Activated T-cell treated with anti-CD3 and anti-CD28 coated beads, Interleukin-2, amount 50 U/mL, for 4 hours (primary cell): ENCODE results near the gene CLIC4. TPM values are rescaled to one million over a fixed set of nuclear protein-coding genes. Genes with fewer than 3 reads are reported as not detected.
"Not testable (repeated sequence)": the region's sequence is repeated elsewhere in the genome, so short reads cannot be mapped to it uniquely, and the experiment has no call there.

Experiments used
- ATAC-seq, 2 donors: fragments of 200-7000 bp; cut with Tn5 transposase; one replicate each; pipeline ENCODE4 v1.10.0; 2021
- DNase-seq: peaks from one replicate; pipeline ENCODE4 v3.0.0-alpha.2; 2020
- H3K27me3 Mint-ChIP-seq: one replicate; pipeline ENCODE4 v1.8.0; 2021; ENCODE audit warnings: low read depth, mixed read lengths
- H3K36me3 Mint-ChIP-seq: one replicate; pipeline ENCODE4 v1.8.0; 2022; ENCODE audit warnings: mixed read lengths; ENCODE audit not compliant: insufficient read depth
- H3K4me1 Mint-ChIP-seq: one replicate; pipeline ENCODE4 v1.8.0; 2021; ENCODE audit warnings: low read depth, mixed read lengths
- H3K4me3 Mint-ChIP-seq: one replicate; pipeline ENCODE4 v1.8.0; 2021; ENCODE audit warnings: mild to moderate bottlenecking, moderate library complexity, mixed read lengths
- H3K9me3 Mint-ChIP-seq: one replicate; pipeline ENCODE4 v1.8.0; 2021; ENCODE audit warnings: mixed read lengths
- total RNA-seq, 3 donors: library from RNA; stranded (reverse); gene quantifications; one replicate each; pipeline ENCODE4 v1.2.1, GENCODE V29; 2021

The CLIC4 gene
- total RNA-seq, 3 donors from 2014 or later, result 8.5 to 26.0 (median 12.3) TPM

DNA sequence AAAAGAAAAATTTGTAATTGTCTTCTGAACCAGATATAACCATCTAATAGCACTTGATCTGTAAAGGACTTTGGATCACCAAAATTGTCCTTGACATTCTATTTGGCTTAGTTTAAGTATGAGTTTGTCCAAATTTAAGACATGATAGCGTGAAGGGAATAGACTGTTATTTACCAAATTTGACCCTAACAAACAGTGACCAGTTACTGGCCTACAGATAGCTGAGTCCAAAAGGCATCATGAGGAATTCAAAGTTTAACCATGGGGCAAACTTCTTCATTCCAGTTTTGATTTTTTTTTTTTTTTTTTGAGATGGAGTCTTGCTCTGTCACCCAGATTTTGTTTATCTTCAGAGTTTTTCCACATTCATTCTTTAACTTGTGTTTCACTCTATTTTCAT, 38.5 kb downstream of the CLIC4 start:
- no peak for ATAC-seq
- no peak for DNase-seq
- Mint-ChIP-seq H3K4me1 (no peaks in the 10 kb centered on the region), H3K9me3 (no peaks in the 10 kb centered on the region), H3K27me3 (no peaks in the 10 kb centered on the region), H3K36me3 (no peaks in the 10 kb centered on the region), H3K4me3 (no peak overlapping the region)

DNA sequence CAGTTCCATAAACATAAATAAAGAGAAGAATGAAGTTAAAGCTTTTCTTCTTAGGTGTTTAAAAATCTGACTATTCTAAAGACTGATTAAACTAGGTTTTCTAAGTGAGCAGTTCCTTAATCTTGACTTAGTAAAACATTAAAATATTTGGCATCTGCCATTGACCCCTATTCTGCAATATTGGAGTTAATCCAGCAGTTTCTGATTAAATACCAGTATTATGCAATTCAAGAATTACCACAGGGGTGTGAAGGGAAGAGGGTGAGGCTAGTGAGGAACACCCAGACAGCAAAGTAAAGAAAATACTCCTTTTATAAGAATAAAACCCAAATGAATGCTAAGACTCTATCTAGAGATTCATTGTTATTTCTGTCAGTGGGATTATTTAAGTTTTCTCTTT, 40.9 kb downstream of the CLIC4 start:
- H3K36me3 Mint-ChIP-seq, result no peaks in the 10 kb centered on the region
- DNase-seq (no peak), ATAC-seq (no peak)
- no peak overlapping the region for H3K4me3 Mint-ChIP-seq
- H3K4me1 Mint-ChIP-seq, result no peaks in the 10 kb centered on the region
- H3K9me3 Mint-ChIP-seq, result no peaks in the 10 kb centered on the region
- no peaks in the 10 kb centered on the region for H3K27me3 Mint-ChIP-seq

DNA sequence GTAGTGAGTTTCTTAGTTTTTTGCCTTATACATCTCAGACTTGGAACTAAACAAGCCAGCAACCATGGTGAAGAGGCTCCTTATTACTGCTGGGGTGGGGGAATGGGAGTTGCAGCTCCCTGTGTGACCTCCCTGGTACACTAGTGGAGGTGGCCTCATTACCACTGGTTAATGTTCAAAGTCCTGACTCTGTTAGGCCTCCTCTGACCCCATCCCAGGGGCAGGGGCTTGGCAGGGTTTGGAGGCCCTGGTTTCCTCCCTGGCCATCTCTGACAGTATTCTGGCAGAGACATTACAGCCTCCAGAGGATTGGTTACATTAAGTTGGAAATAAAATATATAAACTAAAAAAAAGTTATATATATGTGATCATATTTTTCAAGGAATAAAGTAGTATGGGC, 45.2 kb downstream of the CLIC4 start:
- H3K36me3 Mint-ChIP-seq, result no peaks in the 10 kb centered on the region
- no peak for ATAC-seq
- no peak for DNase-seq
- no peaks in the 10 kb centered on the region for H3K9me3 Mint-ChIP-seq
- H3K27me3 Mint-ChIP-seq, result no peaks in the 10 kb centered on the region
- H3K4me3 Mint-ChIP-seq, result no peak overlapping the region
- H3K4me1 Mint-ChIP-seq, result no peaks in the 10 kb centered on the region

DNA sequence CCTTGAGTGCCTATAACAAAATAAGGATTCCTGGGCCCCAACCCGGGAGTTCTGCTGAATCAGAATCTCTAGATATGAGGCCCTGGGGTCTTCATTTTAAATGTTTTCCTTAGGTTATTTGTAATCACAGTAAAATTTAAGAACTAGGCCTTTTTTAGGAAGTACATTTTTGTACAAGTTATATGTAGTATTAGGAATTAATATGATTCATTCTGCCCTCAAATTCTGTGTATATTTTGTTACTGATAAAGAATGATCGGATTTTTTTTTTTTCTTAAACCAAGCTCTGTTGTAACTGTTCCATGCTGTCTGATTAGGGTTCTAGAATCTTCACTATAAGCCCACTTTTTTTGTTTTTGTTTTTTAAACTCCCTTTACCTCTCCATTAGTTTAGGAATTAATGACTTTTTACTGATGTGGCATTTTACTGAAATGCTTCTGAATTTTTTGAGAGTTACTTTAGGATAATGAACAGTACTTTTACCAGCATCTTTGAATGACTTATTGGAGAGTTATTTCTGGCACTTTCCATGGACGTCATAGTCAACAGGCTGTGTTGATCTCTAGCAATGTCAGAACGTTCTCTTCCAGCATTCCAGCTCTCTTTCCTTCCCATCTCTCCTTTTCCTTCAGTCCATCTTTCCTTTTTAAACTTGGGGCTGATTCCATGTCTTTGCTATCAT, 48.3 kb downstream of the CLIC4 start:
- Mint-ChIP-seq H3K27me3 (no peaks in the 10 kb centered on the region), H3K36me3 (peaks cover 3% of the 10 kb centered on the region), H3K4me3 (no peak overlapping the region), H3K4me1 (no peaks in the 10 kb centered on the region), H3K9me3 (peaks cover 3% of the 10 kb centered on the region)
- DNase-seq, result no peak
- ATAC-seq, result no peak

DNA sequence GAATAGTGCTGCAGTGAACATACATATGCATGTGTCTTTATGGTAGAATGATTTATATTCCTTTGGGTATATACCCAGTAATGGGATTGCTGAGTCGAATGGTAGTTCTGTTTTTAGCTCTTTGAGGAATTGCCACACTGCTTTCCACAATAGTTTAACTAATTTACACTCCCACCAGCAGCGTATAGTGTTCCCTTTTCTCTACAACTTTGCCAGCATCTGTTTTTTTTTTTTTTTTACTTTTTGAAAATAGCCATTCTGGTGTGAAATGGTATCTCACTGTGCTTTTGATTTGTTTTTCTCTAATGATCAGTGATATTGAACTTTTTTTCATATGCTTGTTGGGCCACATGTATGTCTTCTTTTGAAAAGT, 48.9 kb downstream of the CLIC4 start:
- not testable (repeated sequence) for H3K9me3 Mint-ChIP-seq, H3K27me3 Mint-ChIP-seq, ATAC-seq

DNA sequence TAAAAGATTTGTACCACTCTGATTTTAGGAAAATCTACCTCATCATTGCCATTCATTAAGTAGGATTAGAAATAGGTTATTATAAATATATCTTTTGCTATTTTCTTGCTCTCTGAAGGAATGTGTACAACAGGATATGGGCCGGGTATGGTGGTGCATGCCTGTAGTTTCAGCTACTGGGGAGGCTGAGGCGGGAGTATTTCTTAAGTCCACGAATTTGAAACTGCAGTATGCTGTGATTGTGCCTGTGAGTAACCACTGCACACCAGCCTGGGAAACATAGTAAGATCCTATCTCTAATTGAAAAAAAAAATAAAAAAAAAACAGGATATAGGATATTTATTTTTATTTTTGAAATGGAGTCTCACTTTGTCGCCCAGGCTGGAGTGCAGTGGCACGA, 50.0 kb downstream of the CLIC4 start:
- H3K9me3 Mint-ChIP-seq, result peaks cover 3% of the 10 kb centered on the region
- H3K4me1 Mint-ChIP-seq, result no peaks in the 10 kb centered on the region
- DNase-seq, result no peak
- ATAC-seq, result no peak
- no peak overlapping the region for H3K4me3 Mint-ChIP-seq
- no peaks in the 10 kb centered on the region for H3K27me3 Mint-ChIP-seq
- H3K36me3 Mint-ChIP-seq, result peaks cover 3% of the 10 kb centered on the region

More for the DNA sequence above, 48.9 kb downstream of the CLIC4 start:
- DNase-seq, H3K4me3 Mint-ChIP-seq, H3K36me3 Mint-ChIP-seq, H3K4me1 Mint-ChIP-seq: not testable (repeated sequence)

DNA sequence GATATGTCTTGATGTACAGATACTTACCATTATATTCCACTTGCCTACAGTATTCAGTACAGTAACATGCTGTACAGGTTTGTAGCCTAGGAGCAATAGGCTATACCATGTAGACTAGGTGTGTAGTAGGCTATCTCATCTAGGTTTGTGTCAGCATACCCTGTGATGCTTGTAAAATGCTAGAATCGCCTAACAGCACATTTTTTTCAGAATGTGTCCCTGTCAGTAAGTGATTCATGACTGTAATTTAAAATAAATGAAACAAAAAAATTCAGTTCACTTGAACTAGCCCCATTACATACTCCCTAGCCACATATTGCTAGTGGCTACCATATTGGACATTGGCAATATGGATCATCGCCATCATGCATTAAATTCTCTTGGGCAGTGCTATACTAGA, 51.3 kb downstream of the CLIC4 start:
- no peak for ATAC-seq
- Mint-ChIP-seq H3K9me3 (peaks cover 3% of the 10 kb centered on the region), H3K36me3 (peaks cover 3% of the 10 kb centered on the region), H3K4me3 (no peak overlapping the region), H3K27me3 (no peaks in the 10 kb centered on the region), H3K4me1 (no peaks in the 10 kb centered on the region)
- no peak for DNase-seq

DNA sequence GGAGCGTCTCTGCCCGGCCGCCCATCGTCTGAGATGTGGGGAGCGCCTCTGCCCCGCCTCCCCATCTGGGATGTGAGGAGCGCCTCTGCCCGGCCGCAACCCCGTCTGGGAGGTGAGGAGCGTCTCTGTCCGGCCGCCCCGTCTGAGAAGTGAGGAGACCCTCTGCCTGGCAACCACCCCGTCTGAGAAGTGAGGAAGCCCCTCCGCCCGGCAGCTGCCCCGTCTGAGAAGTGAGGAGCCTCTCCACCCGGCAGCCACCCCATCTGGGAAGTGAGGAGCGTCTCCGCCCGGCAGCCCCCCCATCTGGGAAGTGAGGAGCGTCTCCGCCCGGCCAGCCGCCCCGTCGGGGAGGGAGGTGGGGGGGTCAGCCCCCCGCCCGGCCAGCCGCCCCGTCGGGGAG, 54.0 kb downstream of the CLIC4 start:
- H3K4me1 Mint-ChIP-seq, H3K36me3 Mint-ChIP-seq, DNase-seq, H3K9me3 Mint-ChIP-seq, H3K27me3 Mint-ChIP-seq, H3K4me3 Mint-ChIP-seq, ATAC-seq: not testable (repeated sequence)

DNA sequence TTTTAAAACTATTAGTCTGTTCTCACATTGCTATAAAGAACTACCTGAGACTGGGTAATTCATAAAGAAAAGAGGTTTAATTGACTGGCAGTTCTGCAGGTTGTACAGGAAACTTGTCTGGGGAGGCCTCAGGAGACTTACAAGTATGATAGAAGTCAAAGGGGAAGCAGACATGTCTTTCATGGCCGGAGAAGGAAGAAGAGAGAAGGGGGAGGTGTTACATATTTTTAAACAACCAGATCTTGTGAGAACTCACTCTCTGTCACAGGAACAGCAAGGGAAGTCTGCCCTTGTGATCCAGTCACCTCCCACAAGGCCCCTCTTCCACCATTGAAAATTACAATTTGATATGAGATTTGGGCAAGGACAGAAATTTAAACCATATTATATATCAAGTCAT, 55.9 kb downstream of the CLIC4 start:
- ATAC-seq (no peak), DNase-seq (no peak)
- H3K36me3 Mint-ChIP-seq, result peaks cover 3% of the 10 kb centered on the region
- no peak overlapping the region for H3K4me3 Mint-ChIP-seq
- H3K27me3 Mint-ChIP-seq, result no peaks in the 10 kb centered on the region
- peaks cover 5% of the 10 kb centered on the region for H3K4me1 Mint-ChIP-seq
- H3K9me3 Mint-ChIP-seq, result peaks cover 3% of the 10 kb centered on the region

DNA sequence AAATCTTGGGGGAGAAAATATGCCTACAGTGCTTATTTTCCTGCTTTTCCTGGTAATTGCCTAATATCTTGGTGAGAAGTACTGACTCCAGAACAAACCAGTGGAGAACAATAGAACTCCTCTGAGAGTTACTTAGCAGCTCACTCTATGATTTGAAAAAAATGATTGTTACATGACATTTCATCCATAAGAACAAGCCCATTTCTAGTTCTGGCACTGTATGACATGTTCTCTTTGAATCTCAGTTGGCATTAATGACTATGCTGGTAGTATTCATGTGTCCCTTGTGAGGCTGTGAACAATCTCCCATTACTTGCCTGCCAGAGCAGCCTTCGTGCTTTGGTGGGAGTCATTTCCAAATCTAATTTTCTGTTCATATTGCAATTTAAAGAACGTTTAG, 58.0 kb downstream of the CLIC4 start:
- DNase-seq (no peak), ATAC-seq (no peak)
- Mint-ChIP-seq H3K4me3 (no peak overlapping the region), H3K36me3 (peaks cover 2% of the 10 kb centered on the region), H3K4me1 (peaks cover 5% of the 10 kb centered on the region), H3K27me3 (no peaks in the 10 kb centered on the region), H3K9me3 (peaks cover 2% of the 10 kb centered on the region)

DNA sequence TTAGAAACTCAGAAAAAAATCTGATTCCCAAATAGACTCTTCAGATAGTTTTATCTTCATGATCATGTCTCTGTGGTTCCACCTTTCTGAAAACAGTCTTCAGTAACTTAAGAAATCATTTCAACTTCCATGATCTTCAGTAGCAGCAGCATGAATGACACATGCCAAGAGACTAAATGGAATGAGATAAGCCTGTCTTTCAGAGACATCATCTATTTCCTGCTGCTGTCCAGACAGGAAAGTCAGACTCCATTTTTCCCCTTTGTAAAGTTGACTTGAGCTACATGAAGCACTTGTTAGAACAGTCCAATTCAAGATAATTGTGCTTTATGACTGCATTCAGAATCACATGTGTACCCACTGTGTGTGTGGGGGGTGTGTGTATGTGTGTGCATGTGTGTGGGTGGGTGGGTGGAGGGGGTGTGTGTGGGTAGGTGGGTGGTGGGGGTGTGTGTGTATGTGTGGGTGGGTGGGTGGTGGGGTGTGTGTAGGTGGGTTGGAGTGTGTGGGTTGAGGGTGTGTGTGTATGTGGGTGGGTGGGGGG, 58.8 kb downstream of the CLIC4 start:
- no peak for ATAC-seq
- no peaks in the 10 kb centered on the region for H3K9me3 Mint-ChIP-seq
- no peaks in the 10 kb centered on the region for H3K36me3 Mint-ChIP-seq
- peaks cover 5% of the 10 kb centered on the region for H3K4me1 Mint-ChIP-seq
- DNase-seq, result peak; percentile 4
- no peaks in the 10 kb centered on the region for H3K27me3 Mint-ChIP-seq
- H3K4me3 Mint-ChIP-seq, result no peak overlapping the region

DNA sequence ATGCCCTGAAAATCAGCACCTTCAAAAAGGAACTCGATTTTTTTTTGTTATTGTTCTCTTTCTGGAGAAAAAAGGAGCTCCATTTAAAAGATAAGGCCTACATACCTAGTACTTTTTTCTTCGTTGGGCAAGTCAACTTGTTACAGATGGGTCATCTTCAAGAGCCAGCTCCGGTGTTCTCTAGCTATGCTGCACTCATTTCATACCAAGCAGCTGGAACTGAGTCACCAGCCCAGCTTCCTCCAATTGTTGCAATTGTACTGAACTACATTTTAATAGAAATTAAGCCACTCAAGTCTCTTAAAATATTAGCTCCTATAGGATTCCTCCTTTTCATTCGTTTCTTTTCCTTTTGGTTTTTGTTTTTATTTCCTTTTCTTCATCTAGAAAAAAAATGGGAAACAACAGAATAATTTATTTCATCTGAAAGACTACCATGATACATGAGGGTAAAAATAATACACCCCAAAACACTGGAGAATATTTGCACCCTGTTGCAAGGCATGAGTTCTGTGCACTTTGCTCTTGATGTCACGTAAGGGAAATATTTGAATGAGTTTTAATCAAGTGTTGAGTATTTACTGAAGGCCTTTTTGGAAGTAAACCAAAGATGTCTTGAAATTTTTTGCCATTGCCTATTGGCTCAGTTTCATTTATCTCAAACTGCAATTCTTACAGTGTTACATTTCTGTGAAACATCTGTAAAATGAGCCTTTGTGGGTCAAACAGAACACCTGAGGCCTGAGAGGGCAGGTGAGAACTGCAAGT, 60.5 kb downstream of the CLIC4 start:
- no peaks in the 10 kb centered on the region for H3K36me3 Mint-ChIP-seq
- no peak overlapping the region for H3K4me3 Mint-ChIP-seq
- DNase-seq (no peak), ATAC-seq (no peak)
- H3K4me1 Mint-ChIP-seq, result peaks cover 5% of the 10 kb centered on the region
- H3K9me3 Mint-ChIP-seq, result no peaks in the 10 kb centered on the region
- no peaks in the 10 kb centered on the region for H3K27me3 Mint-ChIP-seq

DNA sequence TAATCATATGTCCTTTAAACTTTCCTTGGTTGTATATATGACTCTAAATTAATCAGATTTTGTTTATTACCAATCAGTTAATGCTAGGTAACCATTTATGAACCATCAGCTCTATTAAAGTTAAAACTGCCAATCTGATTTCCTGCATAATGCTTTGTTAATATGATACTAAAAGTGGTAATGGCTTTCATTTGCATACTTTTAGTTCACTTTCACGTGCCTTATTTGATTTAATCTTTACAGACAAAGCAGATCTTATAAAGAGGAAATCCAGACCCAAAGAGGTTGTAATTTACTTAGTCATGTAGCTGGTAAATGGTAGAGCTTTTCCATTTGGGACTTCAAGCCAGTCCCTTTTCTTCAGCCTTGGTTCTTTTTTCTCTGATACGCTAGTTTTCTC, 61.3 kb downstream of the CLIC4 start:
- H3K4me3 Mint-ChIP-seq, result no peak overlapping the region
- ATAC-seq (no peak), DNase-seq (no peak)
- no peaks in the 10 kb centered on the region for H3K27me3 Mint-ChIP-seq
- no peaks in the 10 kb centered on the region for H3K9me3 Mint-ChIP-seq
- no peaks in the 10 kb centered on the region for H3K36me3 Mint-ChIP-seq
- peaks cover 5% of the 10 kb centered on the region for H3K4me1 Mint-ChIP-seq

DNA sequence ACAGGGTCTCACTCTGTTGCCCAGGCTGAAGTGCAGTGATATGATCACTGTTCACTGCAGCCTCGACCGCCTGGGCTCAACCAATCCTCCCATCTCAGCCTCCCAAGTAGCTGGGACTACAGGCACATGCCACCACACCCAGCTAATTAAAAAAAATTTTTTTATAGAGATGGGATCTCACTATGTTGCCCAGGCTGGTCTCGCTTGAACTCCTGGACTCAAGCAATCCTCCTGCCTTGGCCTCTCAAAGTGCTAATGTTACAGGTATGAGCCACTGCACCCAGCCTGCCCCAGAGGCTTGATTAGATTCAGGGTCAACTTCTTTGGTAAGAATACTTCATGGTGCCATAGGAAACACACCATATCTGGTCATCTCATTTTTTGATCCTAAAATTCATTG, 66.2 kb downstream of the CLIC4 start:
- H3K36me3 Mint-ChIP-seq, H3K4me3 Mint-ChIP-seq, H3K9me3 Mint-ChIP-seq, H3K4me1 Mint-ChIP-seq, DNase-seq, H3K27me3 Mint-ChIP-seq, ATAC-seq: not testable (repeated sequence)

DNA sequence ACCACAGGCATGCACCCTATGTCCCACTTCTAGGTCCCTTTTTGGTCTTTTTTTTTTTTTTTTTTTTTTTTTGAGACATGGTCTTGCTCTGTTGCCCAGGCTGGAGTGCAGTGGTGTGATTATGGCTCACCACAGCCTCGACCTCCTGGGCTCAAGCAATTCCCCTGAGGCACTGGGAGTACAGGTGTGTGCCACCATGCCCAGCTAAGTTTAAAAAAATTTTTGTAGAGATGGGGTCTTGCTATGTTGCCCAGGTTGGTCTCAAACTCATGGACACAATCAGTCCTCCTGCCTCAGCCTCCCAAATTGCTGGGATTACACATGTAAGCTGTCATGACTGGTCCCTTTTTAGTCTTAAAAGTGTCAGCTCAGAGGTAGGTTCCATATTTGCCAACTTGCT, 75.0 kb downstream of the CLIC4 start:
- not testable (repeated sequence) for DNase-seq, H3K27me3 Mint-ChIP-seq, H3K4me1 Mint-ChIP-seq, ATAC-seq, H3K36me3 Mint-ChIP-seq, H3K4me3 Mint-ChIP-seq, H3K9me3 Mint-ChIP-seq
